Smooth muscle cell (in vitro differentiated cells): ENCODE measurements around the gene IQSEC3. TPM values are rescaled to one million over a fixed set of nuclear protein-coding genes. Genes with fewer than 3 reads are reported as not detected.

Source experiments
- DNase-seq: peaks from one replicate; lab custom pipeline; 2025; ENCODE audit not compliant: unreplicated experiment; lab: John Stamatoyannopoulos, UW
- H2AFZ ChIP-seq: fragments of 200-600 bp; sonication (generic); 2 replicates; pipeline ENCODE4 v1.6.0; 2016; ENCODE audit warnings: antibody characterized with exemption, low read depth, mild to moderate bottlenecking
- H3F3A ChIP-seq: fragments of 200-600 bp; sonication (generic); 2 replicates; pipeline ENCODE4 v1.6.0; 2017; ENCODE audit warnings: antibody characterized with exemption, low read depth
- H3K27ac ChIP-seq: fragments of 200-600 bp; sonication (generic); 2 replicates; pipeline ENCODE4 v1.5.1; 2016; ENCODE audit warnings: low read depth, mild to moderate bottlenecking
- H3K27me3 ChIP-seq: fragments of 200-600 bp; sonication (generic); 2 replicates; pipeline ENCODE4 v1.6.1; 2016; ENCODE audit warnings: low read depth, mild to moderate bottlenecking
- H3K36me3 ChIP-seq: fragments of 200-600 bp; sonication (generic); 2 replicates; pipeline ENCODE4 v1.5.1; 2016; ENCODE audit warnings: low read depth
- H3K4me1 ChIP-seq: fragments of 200-600 bp; sonication (generic); 2 replicates; pipeline ENCODE4 v1.5.1; 2016; ENCODE audit warnings: low read depth
- H3K4me2 ChIP-seq: fragments of 200-600 bp; sonication (generic); 2 replicates; pipeline ENCODE4 v1.6.0; 2016; ENCODE audit warnings: mild to moderate bottlenecking
- H3K4me3 ChIP-seq: fragments of 200-600 bp; sonication (generic); 2 replicates; pipeline ENCODE4 v1.5.1; 2016; ENCODE audit warnings: mild to moderate bottlenecking
- H3K79me2 ChIP-seq: fragments of 200-600 bp; sonication (generic); 2 replicates; pipeline ENCODE4 v1.6.0; 2016; ENCODE audit warnings: low read depth, mild to moderate bottlenecking
- H3K9ac ChIP-seq: fragments of 200-600 bp; sonication (generic); 2 replicates; pipeline ENCODE4 v1.6.0; 2016; ENCODE audit warnings: low read depth
- H3K9me3 ChIP-seq: fragments of 200-600 bp; sonication (generic); replicated peaks from 2 replicates; pipeline ENCODE4 v1.5.1; 2016; ENCODE audit warnings: low read depth
- H4K20me1 ChIP-seq: fragments of 200-600 bp; sonication (generic); 2 replicates; pipeline ENCODE4 v1.6.0; 2016; ENCODE audit warnings: low read depth
- WGBS: methylation state at CpG from one replicate; pipeline ENCODE4 v1.1.7; 2016; ENCODE audit warnings: low lambda C conversion rate; 5-methylcytosine and 5-hydroxymethylcytosine counted together
- polyA plus RNA-seq: library from polyadenylated mRNA; unstranded; fragments of >200 nt; fragmentation: Nextera tagmentation; extraction: Ambion mirVana; gene quantifications from 2 replicates; pipeline ENCODE4 v1.2.1, GENCODE V29; 2016
- total RNA-seq: library from RNA; depleted of rRNA; stranded (reverse); fragments of >200 nt; gene quantifications from 2 replicates; pipeline ENCODE4 v1.2.3, GENCODE V29; 2014
- TF ChIP-seq, protein P1 (sequence below): fragments of 200-600 bp; sonication (generic); IDR thresholded peaks from 2 replicates; pipeline ENCODE4 v1.5.1; 2017; ENCODE audit warnings: borderline replicate concordance, mild to moderate bottlenecking, antibody characterized with exemption; ENCODE audit not compliant: insufficient read depth, poor library complexity, severe bottlenecking

Gene IQSEC3
- total and polyA plus RNA-seq, 2 experiments from 2014 or later: 0.72 to 2.4 TPM

DNA sequence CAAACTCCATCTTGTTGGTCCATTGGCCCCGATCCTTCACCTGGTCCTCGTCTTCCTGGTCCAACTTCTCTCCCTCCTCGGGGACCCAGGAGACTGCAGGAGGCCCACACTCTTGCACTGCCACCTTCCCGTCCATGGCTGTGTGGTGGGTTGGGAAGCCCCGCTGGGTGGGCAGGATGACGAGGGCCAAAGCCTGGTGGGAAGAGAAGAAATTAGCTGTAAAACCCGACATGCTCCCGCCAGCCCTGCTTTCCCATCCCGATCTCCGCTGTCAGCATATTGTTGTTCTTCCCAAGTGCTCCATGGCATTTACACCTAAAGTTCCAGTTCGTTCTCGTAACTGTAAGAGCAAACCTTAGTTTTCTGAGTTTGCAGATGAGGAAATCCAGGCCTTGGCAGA is 143.3 kb downstream of the IQSEC3 start:
- H3K4me3 ChIP-seq: no peak overlapping the region
- H3K27me3 ChIP-seq: peaks cover 21% of the 10 kb centered on the region
- peaks cover 5% of the 10 kb centered on the region for H3K4me1 ChIP-seq
- TF ChIP-seq, protein P1, sequence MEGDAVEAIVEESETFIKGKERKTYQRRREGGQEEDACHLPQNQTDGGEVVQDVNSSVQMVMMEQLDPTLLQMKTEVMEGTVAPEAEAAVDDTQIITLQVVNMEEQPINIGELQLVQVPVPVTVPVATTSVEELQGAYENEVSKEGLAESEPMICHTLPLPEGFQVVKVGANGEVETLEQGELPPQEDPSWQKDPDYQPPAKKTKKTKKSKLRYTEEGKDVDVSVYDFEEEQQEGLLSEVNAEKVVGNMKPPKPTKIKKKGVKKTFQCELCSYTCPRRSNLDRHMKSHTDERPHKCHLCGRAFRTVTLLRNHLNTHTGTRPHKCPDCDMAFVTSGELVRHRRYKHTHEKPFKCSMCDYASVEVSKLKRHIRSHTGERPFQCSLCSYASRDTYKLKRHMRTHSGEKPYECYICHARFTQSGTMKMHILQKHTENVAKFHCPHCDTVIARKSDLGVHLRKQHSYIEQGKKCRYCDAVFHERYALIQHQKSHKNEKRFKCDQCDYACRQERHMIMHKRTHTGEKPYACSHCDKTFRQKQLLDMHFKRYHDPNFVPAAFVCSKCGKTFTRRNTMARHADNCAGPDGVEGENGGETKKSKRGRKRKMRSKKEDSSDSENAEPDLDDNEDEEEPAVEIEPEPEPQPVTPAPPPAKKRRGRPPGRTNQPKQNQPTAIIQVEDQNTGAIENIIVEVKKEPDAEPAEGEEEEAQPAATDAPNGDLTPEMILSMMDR: no peak
- no peak overlapping the region for H3K27ac ChIP-seq
- no peak for DNase-seq
- 90% methylated on average over 12 of the region's 12 CpGs for WGBS
- H3K79me2 ChIP-seq: no peaks in the 10 kb centered on the region
- H3K9me3 ChIP-seq: no peaks in the 10 kb centered on the region
- no peaks in the 10 kb centered on the region for H3F3A ChIP-seq
- H3K9ac ChIP-seq: no peak overlapping the region
- no peak overlapping the region for H3K4me2 ChIP-seq
- no peaks in the 10 kb centered on the region for H4K20me1 ChIP-seq
- no peaks in the 10 kb centered on the region for H3K36me3 ChIP-seq
- no peak overlapping the region for H2AFZ ChIP-seq

DNA sequence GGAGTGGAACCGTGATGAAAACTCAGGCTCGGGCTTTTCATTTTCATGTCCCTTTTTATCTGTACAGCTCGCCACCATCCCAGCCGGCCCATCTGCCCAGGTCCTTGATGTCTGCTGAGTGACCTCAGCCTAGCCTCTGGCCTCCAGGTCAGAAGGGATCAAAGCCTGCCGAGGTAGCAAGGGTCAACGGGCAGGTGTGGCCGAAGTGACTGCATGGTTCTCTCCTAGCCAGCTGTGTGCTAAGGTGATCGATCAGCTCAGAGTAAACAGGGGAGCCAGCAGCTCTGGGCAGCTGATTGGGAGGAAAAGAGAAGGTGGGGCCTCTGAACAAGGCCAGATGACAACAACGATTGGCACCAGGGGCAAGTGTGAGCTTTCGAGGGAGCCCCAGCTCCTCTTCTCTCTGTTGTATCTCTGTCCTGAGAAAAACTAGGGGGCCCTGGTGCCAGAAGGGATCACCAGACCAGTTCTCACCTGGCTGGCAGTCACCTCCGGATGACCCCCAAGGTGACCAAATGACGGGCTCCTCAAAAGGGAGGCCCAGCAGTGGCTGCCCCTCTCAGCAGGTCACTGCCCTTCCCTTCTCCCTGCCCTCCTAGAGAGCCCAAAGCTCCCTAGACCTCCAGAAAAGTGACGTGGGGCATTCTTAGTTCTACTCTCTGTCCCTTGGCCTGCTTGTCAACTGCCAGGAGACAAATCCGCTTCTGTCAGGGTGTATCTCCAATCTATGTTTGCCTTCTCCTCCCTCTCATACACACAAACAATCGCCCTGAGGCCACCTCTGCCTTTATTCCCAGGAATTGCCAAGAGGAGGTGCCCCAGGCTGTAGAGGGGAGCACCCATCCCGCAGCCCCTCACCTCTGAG is 143.9 kb downstream of the IQSEC3 start:
- no peak overlapping the region for H3K4me3 ChIP-seq
- H4K20me1 ChIP-seq: no peaks in the 10 kb centered on the region
- H3K4me1 ChIP-seq: peaks cover 5% of the 10 kb centered on the region
- 85% methylated on average over 16 of the region's 16 CpGs for WGBS
- H3K9me3 ChIP-seq: no peaks in the 10 kb centered on the region
- H3K27me3 ChIP-seq: peaks cover 23% of the 10 kb centered on the region
- H2AFZ ChIP-seq: no peak overlapping the region
- no peak for DNase-seq
- no peak overlapping the region for H3K9ac ChIP-seq
- TF ChIP-seq, protein P1: no peak
- H3F3A ChIP-seq: no peaks in the 10 kb centered on the region
- no peaks in the 10 kb centered on the region for H3K36me3 ChIP-seq
- H3K79me2 ChIP-seq: no peaks in the 10 kb centered on the region
- no peak overlapping the region for H3K27ac ChIP-seq
- no peak overlapping the region for H3K4me2 ChIP-seq

GRCh38 chr12:211142-211465 is 144.5 kb downstream of the IQSEC3 start:
- H3K4me3 ChIP-seq: no peak overlapping the region
- WGBS: 84% methylated on average over 3 of the region's 3 CpGs
- no peaks in the 10 kb centered on the region for H3K9me3 ChIP-seq
- no peak overlapping the region for H3K9ac ChIP-seq
- H3K36me3 ChIP-seq: no peaks in the 10 kb centered on the region
- no peak overlapping the region for H3K4me2 ChIP-seq
- H3K27ac ChIP-seq: no peak overlapping the region
- TF ChIP-seq, protein P1: no peak
- peaks cover 5% of the 10 kb centered on the region for H3K4me1 ChIP-seq
- no peaks in the 10 kb centered on the region for H3F3A ChIP-seq
- H4K20me1 ChIP-seq: no peaks in the 10 kb centered on the region
- H2AFZ ChIP-seq: no peak overlapping the region
- DNase-seq: no peak
- peaks cover 21% of the 10 kb centered on the region for H3K27me3 ChIP-seq
- H3K79me2 ChIP-seq: no peaks in the 10 kb centered on the region
